Astrocyte of the cerebellum (primary cell): ENCODE results near the gene KLHL11.

Experiments
- DNase-seq: peaks from one replicate; pipeline ENCODE4 v3.0.0-alpha.2; 2011; ENCODE audit warnings: low read depth
- H3K4me3 ChIP-seq: 2 replicates; pipeline ENCODE4 v1.5.1; 2011; ENCODE audit warnings: mild to moderate bottlenecking, low read depth, low read length, moderate library complexity
- in situ Hi-C: cut with HindIII; loops from 2 replicates; pipeline ENCODE4 v1.10.0; 2017; ENCODE audit warnings: low sequenced_read_pairs
- TF ChIP-seq, protein P1 (sequence below): IDR thresholded peaks from 2 replicates; pipeline ENCODE4 v1.5.1; 2012; ENCODE audit warnings: low read length, low read depth, moderate library complexity, mild to moderate bottlenecking; ENCODE audit errors: missing control alignments

KLHL11 gene

DNA sequence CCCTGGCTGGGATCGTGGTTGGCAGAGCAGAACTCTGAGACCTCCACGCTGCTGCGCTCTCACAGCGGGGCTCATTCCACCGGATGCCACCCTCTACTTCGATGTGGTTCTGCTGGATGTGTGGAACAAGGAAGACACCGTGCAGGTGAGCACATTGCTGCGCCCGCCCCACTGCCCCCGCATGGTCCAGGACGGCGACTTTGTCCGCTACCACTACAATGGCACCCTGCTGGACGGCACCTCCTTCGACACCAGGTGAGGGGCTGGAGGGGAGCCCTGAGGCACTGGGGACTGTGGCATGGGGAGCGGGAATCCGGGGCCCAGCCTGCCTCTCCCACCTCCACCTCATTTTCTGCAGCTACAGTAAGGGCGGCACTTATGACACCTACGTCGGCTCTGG lies 47.2 kb downstream of the KLHL11 start:
- no peak for DNase-seq
- H3K4me3 ChIP-seq, result no peak overlapping the region
- TF ChIP-seq, protein P1, sequence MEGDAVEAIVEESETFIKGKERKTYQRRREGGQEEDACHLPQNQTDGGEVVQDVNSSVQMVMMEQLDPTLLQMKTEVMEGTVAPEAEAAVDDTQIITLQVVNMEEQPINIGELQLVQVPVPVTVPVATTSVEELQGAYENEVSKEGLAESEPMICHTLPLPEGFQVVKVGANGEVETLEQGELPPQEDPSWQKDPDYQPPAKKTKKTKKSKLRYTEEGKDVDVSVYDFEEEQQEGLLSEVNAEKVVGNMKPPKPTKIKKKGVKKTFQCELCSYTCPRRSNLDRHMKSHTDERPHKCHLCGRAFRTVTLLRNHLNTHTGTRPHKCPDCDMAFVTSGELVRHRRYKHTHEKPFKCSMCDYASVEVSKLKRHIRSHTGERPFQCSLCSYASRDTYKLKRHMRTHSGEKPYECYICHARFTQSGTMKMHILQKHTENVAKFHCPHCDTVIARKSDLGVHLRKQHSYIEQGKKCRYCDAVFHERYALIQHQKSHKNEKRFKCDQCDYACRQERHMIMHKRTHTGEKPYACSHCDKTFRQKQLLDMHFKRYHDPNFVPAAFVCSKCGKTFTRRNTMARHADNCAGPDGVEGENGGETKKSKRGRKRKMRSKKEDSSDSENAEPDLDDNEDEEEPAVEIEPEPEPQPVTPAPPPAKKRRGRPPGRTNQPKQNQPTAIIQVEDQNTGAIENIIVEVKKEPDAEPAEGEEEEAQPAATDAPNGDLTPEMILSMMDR, result no peak
- in situ Hi-C loops, result no loop called here

DNA sequence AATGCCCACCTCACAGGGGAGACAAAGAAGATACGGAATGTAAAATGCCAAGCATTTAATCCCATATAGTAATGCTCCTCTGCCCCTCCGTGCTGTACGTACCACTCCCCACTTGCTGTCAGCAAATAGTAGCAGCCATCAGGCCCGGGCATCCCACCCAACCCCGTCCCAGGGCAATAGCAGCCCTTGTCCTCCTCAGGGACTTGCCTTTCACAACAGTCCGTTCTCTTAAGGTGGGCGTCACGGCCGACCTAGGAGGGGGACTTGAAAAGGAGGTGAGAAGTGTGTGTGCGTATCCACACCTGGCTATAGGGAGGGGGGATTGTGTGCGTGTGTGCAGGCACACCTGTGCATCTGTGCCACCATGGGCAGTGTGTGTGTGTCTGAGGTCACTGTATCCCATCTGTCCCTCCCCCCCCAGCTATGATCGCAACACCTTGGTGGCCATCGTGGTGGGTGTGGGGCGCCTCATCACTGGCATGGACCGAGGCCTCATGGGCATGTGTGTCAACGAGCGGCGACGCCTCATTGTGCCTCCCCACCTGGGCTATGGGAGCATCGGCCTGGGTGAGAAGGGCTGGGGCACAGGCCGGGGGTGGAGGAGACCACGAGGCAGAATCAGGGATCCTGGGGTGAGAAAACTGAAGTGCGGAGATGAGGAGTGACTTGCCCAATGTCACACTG lies 48.4 kb downstream of the KLHL11 start:
- in situ Hi-C loops, result no loop called here
- no peak overlapping the region for H3K4me3 ChIP-seq
- no peak for DNase-seq
- TF ChIP-seq, protein P1, result no peak

DNA sequence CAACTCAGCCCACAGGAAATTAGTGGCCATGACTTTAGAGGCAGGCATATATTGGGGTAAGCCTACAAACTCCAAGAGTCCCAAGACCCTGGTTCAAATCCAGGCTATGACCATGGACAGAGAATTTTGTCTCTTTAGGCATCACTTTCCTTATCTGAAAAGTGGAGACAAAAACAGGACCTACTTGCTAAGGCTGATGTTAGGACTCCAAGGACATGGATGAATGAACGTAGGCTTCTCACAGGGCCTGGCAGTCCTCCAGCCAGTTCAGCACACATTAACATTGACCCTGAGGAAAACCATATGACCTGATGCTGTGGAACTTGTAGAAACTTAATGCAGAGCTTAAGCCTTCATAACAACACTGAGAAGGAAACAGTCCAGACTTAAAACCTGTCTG lies 51.0 kb downstream of the KLHL11 start:
- in situ Hi-C loops, result no loop called here
- TF ChIP-seq, protein P1, result no peak
- peak overlapping the region; percentile 89 for H3K4me3 ChIP-seq
- DNase-seq, result no peak

DNA sequence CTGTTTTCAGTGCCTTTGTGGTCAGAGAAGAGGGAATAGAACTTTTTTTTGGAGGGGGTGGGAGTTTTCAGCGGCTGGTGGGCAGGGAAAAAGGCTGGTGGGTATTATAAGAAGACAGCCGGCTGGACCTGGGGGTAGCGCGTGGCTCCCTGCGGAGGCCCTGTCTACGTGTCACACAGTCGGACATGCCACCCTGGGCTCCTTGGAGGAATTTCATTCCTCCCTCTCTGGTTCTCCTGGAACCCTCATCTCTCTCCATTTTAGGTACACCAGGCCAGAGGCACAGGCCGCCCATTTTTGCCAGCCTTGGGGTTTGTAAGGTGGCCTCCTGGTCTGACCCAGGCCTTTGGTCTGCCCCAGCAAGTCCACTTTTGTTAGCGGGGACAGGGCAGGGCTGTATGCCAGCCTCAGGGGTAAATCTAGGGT lies 51.5 kb downstream of the KLHL11 start:
- H3K4me3 ChIP-seq, result peak overlapping the region; percentile 89
- TF ChIP-seq, protein P1, result no peak
- in situ Hi-C loops, result no loop called here
- no peak for DNase-seq

DNA sequence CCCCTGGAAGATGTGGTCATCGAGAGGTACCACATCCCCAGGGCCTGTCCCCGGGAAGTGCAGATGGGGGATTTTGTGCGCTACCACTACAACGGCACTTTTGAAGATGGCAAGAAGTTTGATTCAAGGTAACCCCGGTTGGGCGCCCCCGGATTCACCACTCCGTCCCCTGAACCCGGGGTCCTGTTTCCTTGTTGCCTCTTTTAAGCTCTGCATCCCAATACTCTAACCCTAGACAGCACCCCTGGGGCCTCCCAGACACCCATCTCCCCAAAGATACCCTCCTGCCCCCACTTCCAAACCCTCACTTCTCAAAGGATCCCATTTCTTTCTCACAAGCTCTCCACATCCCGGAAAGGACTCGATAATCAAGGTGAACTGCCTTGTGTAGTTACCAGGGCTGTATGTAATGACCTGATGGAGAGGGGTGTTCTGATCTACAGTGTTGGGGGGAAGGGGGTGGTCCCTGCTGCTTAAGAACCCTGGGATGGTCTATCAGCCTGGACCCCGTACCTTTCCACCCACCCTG lies 52.0 kb downstream of the KLHL11 start:
- in situ Hi-C loops, result no loop called here
- peak overlapping the region; percentile 89 for H3K4me3 ChIP-seq
- TF ChIP-seq, protein P1, result no peak
- no peak for DNase-seq

GRCh38 chr17:41812381-41813151 lies 52.7 kb downstream of the KLHL11 start, which contains the start of gene FKBP10:
TSS of gene FKBP10 (plus strand) at chr17:41813004. CDS start at chr17:41813035, 31 bp downstream.
- in situ Hi-C loops, result no loop called here
- TF ChIP-seq, protein P1, result no peak
- DNase-seq, result peak; percentile 74
- H3K4me3 ChIP-seq, result peak within 1 kb of the TSS; percentile 89
